Measurements from ENCODE around the gene DYNLT5. TPM values are rescaled to one million over a fixed set of nuclear protein-coding genes. Genes with fewer than 3 reads are reported as not detected.

Gene DYNLT5
- total RNA-seq, 1 experiment from 2014 or later: not detected

- ATAC-seq (no peak), DNase-seq (ENCODE audit: low read depth, low spot score) (no peak)
- no peaks in the 10 kb centered on the region for H3K4me1 ChIP-seq (ENCODE audit: control insufficient read depth, insufficient read depth, low read length)
- no peaks in the 10 kb centered on the region for H3K36me3 ChIP-seq (ENCODE audit: control insufficient read depth, insufficient read depth, low read length)
- H3K27me3 ChIP-seq (ENCODE audit: control insufficient read depth, insufficient read depth, low read length): peaks cover under 1% of the 10 kb centered on the region; the same call in 1 of the 2 replicates
- intact Hi-C loops (cut with micrococcal nuclease; ENCODE audit: unreplicated experiment): loop anchor here (10.0 kb wide), 2 partner anchors 174 to 234 kb away; no protein-coding TSS in a partner anchor
- no peak overlapping the region for H3K4me3 ChIP-seq (ENCODE audit: low read depth in 2 of 2, low read length in 2 of 2)
- POLR2A ChIA-PET: no interaction called here
- H3K9me3 ChIP-seq (ENCODE audit: control insufficient read depth, insufficient read depth, low read depth, low read length): no peaks in the 10 kb centered on the region
- TF ChIP-seq CTCF (IDR thresholded peaks at IDR 0.05) (no peak), REST (IDR thresholded peaks at IDR 0.05; ENCODE audit: insufficient read depth in 1 of 2, low read depth in 2 of 2, low read length in 1 of 2) (no peak), TCF7L2 (IDR thresholded peaks at IDR 0.05; ENCODE audit: low read depth, low read length) (no peak), SIN3A (IDR thresholded peaks at IDR 0.05; ENCODE audit: borderline replicate concordance, insufficient read depth, low read depth, low read length) (no peak), POLR2AphosphoS5 (IDR thresholded peaks at IDR 0.05; ENCODE audit: low read depth, low read length) (no peak)
- CTCF ChIA-PET: no interaction called here
- no peak overlapping the region for H3K27ac ChIP-seq (ENCODE audit: low read length)
- in situ Hi-C loops (cut with HindIII; ENCODE audit: low pct_unique_long_range_greater_than_20kb, low sequenced_read_pairs): no loop called here
- no TSS peak for BruUV-seq (replicated peaks)
Observed at GRCh38 chr1:66761221-66761620, 9.0 kb downstream of the DYNLT5 start.

GRCh38 chr1:66764994-66765578, 12.8 kb downstream of the DYNLT5 start:
- no peaks in the 10 kb centered on the region for H3K9me3 ChIP-seq (ENCODE audit: control insufficient read depth, insufficient read depth, low read depth, low read length)
- H3K27me3 ChIP-seq (ENCODE audit: control insufficient read depth, insufficient read depth, low read length): no peaks in the 10 kb centered on the region
- ChIA-PET POLR2A (no interaction called here), CTCF (interaction anchor here (0.5 to 0.8 kb wide), 4 partner anchors 32 to 224 kb away, joined by 3 to 6 read pairs (median 4); no protein-coding TSS in a partner anchor)
- in situ Hi-C loops (cut with HindIII; ENCODE audit: low pct_unique_long_range_greater_than_20kb, low sequenced_read_pairs) (no loop called here), intact Hi-C loops (cut with micrococcal nuclease; ENCODE audit: unreplicated experiment) (loop anchor here (5.0 to 10.0 kb wide), 4 partner anchors 170 to 447 kb away; no protein-coding TSS in a partner anchor)
- H3K36me3 ChIP-seq (ENCODE audit: control insufficient read depth, insufficient read depth, low read length): no peaks in the 10 kb centered on the region
- H3K4me1 ChIP-seq (ENCODE audit: control insufficient read depth, insufficient read depth, low read length): no peaks in the 10 kb centered on the region
- no peak overlapping the region for H3K4me3 ChIP-seq (ENCODE audit: low read depth in 2 of 2, low read length in 2 of 2)
- H3K27ac ChIP-seq (ENCODE audit: low read length): no peak overlapping the region
- ATAC-seq (no peak; the same call in 1 of the 2 replicates), DNase-seq (ENCODE audit: low read depth, low spot score) (peak; percentile 60)
- TF ChIP-seq TCF7L2 (IDR thresholded peaks at IDR 0.05; ENCODE audit: low read depth, low read length) (no peak), REST (IDR thresholded peaks at IDR 0.05; ENCODE audit: insufficient read depth in 1 of 2, low read depth in 2 of 2, low read length in 1 of 2) (no peak), CTCF (IDR thresholded peaks at IDR 0.05) (peak; percentile 76; the same call in 1 of the 2 replicates)
- BruUV-seq (replicated peaks): no TSS peak

Measured in Panc1 (cell line).